Activated naive CD4-positive, alpha-beta T cell treated with anti-CD3 and anti-CD28 coated beads, Interleukin-2, amount 50 U/mL, for 24 hours (primary cell): ENCODE data around the gene MICA.
"Not testable (repeated sequence)": the region's sequence is repeated elsewhere in the genome, so short reads cannot be mapped to it uniquely, and the experiment has no call there.

Experiments used
- H3K27ac Mint-ChIP-seq: one replicate; pipeline ENCODE4 v1.8.0; 2021; ENCODE audit warnings: mild to moderate bottlenecking, mixed read lengths
- H3K27me3 Mint-ChIP-seq: one replicate; pipeline ENCODE4 v1.8.0; 2021; ENCODE audit warnings: mixed read lengths
- H3K36me3 Mint-ChIP-seq: one replicate; pipeline ENCODE4 v1.8.0; 2021; ENCODE audit warnings: mixed read lengths
- H3K4me1 Mint-ChIP-seq: one replicate; pipeline ENCODE4 v1.8.0; 2021; ENCODE audit warnings: mixed read lengths
- H3K4me3 Mint-ChIP-seq: one replicate; pipeline ENCODE4 v1.8.0; 2021; ENCODE audit warnings: mild to moderate bottlenecking, mixed read lengths
- H3K9me3 Mint-ChIP-seq: one replicate; pipeline ENCODE4 v1.8.0; 2021; ENCODE audit warnings: mixed read lengths

MICA gene

DNA sequence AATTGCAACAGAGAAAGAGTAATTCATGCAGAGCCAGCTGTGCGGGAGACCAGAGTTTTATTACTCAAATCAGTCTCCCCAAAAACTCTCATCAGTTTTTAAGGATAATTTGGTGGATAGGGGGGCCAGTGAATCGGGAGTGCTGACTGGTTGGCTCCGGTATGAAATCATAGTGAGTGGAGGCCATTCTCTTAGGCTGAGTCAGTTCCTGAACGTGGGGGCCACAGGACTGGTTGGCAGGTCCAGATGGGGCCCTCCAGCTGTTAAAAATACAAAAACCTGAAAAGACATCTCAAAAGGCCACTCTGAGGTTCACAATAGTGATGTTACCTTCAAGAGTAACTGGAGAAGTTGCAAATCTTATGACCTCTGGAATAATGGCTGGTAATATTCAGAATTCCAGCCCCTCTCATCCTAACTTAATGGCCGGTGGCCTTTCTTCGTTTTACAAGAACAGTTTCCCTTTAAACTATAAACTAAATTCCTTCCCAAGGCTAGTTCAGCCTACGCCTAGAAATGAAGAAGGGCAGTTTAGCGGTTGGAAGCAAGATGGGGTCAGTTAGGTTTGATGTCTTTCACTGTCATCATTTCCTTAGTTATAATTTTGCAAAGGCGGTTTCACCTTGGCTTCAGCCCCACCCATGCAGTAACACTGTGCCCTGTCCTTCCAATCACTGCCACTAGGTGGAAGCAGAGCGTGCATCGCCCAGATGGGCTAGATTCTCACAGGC is 6.8 kb upstream of the MICA start:
- no peak overlapping the region for H3K27ac Mint-ChIP-seq
- no peaks in the 10 kb centered on the region for H3K9me3 Mint-ChIP-seq
- H3K4me1 Mint-ChIP-seq = peaks cover 31% of the 10 kb centered on the region
- peaks cover 6% of the 10 kb centered on the region for H3K36me3 Mint-ChIP-seq
- H3K4me3 Mint-ChIP-seq = peak overlapping the region; percentile 19
- no peaks in the 10 kb centered on the region for H3K27me3 Mint-ChIP-seq

DNA sequence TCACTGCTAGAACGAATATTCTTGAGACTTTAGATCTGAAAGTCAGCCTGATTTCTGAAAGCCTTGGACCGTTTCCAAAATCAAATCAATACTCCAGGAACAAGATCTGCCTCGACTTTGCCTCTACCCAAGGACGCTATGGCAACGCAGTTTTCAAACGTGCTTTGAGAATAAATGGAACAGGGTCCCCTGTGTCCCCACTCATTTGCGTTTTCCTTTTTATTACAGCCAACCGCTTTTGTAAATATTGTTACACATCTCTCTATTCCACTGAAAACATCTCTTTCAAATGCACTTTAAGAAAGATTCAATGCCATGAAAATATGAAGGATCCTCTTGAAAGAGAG is 6.3 kb upstream of the MICA start:
- H3K36me3 Mint-ChIP-seq, H3K27ac Mint-ChIP-seq, H3K27me3 Mint-ChIP-seq, H3K9me3 Mint-ChIP-seq: not testable (repeated sequence)
- peak overlapping the region; percentile 19 for H3K4me3 Mint-ChIP-seq
- peaks cover 37% of the 10 kb centered on the region for H3K4me1 Mint-ChIP-seq

DNA sequence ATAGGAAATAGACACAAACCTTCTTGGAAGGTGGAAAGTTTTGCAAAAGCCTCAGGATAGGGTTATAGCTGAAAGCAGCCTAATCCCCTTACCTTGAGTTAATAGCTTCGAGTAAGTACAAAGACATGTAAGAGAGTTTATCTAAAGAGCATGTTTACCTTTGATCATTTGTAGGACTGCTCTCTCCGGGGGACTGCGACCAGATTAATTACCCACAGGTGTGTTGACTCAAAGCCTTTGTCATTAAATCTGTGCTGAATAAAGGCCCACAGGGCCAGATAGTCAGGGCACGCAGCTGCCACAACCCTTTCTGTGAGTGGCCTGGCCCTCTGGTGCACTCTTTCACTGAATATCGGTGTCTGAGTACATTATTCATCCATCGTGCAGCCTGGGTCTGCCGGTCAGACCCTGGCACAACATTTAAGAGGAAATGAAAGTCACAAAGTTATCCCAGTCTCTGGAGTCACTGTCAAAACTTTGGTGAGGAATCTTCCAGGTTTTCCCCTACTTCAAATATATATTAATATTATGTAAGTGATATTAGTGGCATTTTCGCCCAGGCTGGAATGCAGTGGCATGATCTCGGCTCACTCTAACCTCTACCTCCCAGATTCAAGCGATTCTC is 5.4 kb upstream of the MICA start:
- Mint-ChIP-seq H3K27ac (no peak overlapping the region), H3K36me3 (peaks cover 6% of the 10 kb centered on the region), H3K27me3 (no peaks in the 10 kb centered on the region), H3K4me1 (peaks cover 45% of the 10 kb centered on the region), H3K4me3 (peak overlapping the region; percentile 37), H3K9me3 (no peaks in the 10 kb centered on the region)

DNA sequence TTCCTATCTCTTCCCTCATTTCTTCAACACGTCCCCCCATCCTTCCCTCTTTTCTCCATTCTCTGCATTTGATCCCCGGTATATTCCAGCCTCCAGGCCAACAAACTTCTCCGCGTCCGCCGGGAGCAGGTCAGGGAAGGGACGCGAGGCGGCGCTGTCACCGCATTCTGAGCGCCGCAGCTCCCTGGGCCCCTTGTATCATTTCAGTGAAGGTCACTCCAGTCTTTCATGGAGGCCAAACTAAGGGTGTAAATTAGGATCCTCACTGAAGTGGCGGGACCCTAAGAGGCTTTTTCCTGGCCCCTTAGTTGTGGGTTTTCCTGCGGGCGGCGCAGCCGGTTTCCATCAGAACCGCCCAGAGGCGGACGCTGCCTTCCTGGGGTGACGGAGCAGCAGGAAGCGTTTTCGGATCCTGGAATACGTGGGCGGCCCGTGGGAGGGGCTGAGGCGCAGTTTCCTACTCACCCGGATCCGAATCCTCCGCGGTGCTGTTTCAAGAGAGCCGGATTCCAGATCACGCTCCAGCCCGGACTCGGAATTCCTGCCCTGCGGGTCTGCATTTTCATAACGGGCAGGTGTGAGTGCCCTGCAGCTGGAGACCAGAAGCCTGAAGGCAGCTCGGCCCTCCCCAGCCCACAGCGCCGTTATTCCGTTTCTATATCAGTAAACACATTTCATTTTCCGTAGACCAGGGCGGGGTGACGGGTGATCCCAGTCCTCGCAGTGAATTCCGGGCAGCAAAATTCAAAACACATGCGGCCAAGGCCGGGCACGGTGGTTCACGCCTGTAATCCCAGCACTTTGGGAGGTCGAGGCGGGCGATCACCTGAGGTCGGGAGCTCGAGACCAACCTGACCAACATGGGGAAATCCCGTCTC is 3.6 kb upstream of the MICA start:
- no peaks in the 10 kb centered on the region for H3K36me3 Mint-ChIP-seq
- no peaks in the 10 kb centered on the region for H3K9me3 Mint-ChIP-seq
- no peaks in the 10 kb centered on the region for H3K27me3 Mint-ChIP-seq
- H3K27ac Mint-ChIP-seq = peak overlapping the region; percentile 79
- peaks cover 56% of the 10 kb centered on the region for H3K4me1 Mint-ChIP-seq
- H3K4me3 Mint-ChIP-seq = peak overlapping the region; percentile 94

DNA sequence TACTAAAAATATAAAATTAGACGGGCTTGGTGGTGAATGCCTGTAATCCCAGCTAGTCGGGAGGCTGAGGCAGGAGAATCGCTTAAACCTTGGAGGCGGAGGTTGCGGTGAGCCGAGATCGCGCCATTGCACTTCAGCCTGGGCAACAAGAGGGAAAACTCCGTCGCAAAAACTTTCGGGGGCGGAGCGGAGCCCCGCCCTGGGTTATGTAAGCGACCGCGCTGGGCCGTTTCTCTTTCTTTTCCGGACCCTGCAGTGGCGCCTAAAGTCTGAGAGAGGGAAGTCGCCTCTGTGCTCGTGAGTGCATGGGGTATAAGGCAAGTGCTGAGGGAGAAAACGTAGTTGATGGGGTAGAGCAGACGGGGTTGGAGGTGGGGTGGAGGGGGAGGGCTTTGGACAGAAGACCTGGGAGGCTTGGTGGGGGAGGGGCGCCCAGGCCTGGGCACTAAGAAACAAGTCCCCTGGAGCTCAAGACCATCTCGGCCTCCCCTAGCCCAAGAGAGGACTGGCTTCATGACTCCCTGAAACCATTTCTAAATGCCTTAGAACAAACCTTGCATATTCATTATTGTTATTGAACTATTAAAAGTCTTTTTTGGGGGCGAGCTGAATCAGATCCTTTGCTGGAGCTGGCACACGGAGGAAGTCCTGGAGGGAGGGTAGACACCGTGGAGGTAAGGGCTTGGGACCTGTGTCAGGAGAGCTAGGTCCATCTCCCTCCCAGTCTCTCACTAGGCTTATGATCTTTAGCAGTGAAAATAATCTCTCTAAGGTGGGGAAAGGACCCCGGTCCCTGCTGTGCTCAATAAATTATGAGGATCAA is 2.7 kb upstream of the MICA start:
- H3K4me3 Mint-ChIP-seq = peak overlapping the region; percentile 94
- no peaks in the 10 kb centered on the region for H3K36me3 Mint-ChIP-seq
- no peaks in the 10 kb centered on the region for H3K27me3 Mint-ChIP-seq
- no peaks in the 10 kb centered on the region for H3K9me3 Mint-ChIP-seq
- peak overlapping the region; percentile 67 for H3K27ac Mint-ChIP-seq
- H3K4me1 Mint-ChIP-seq = peaks cover 61% of the 10 kb centered on the region

DNA sequence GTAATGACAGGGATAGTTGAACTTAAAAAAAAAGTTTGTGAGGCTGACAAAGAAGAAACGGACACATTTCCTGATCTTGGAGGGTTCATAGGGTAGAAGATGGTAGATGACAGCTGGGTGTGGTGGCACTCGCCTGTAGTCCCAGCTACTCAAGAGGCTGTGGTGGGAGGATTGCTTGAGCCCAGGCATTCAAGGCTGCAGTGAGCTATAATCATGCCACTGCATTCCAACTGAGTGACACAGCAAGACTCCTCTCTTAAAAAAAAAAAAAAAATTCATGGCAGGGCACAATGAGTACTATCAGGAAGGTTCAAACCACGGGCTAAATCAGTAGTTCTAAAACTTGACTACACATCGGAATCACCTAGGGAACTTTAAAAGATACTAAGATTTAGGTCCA is 2.0 kb upstream of the MICA start:
- H3K4me3 Mint-ChIP-seq = peak overlapping the region; percentile 94
- H3K36me3 Mint-ChIP-seq = no peaks in the 10 kb centered on the region
- H3K4me1 Mint-ChIP-seq = peaks cover 68% of the 10 kb centered on the region

DNA sequence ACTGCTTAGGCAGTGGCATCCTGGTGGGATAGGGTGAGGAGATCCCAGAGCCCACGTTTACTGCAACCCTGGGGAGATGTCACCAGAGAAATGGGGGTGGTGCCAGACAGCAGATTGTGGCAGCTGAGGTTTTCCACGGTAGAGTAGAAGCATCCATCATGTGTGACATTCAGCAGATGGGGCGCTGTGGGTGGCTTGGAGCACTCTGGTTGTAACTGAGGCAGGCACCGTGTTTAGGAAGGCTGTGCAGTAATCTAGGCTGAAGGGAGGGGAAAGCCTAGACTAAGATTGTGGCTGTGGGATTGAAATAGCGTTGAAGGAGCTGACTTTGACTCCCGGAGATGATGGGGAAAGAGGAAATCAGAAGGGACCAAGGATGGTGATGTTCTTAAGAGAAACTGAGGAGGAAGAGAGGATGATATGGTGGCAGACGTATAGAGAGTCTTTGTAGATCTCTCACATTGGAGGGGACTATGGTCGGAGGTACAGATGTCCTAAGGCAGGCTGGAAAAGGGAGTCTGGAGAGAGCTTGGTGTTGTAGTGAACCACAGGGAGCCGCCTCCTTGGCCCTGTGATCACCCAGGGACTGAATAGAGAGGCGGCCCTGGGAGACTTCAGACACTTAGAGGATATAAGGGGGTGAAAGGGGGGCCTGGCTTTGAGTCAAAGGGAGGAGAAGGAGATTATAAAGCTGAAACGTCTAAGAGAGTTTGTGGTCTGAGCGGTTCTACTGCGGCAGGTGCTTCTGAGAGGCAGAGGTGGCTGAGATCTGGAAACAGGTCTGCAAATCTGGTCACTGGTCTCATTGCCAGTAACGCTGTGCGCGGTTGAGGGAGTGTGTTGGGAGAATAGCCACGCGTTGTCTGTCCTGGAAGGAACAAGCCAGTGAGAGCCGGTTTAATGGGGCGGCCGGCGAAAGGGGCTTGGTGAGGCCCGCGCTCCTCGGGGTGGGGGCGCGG is 792 bp upstream of the MICA start:
- Mint-ChIP-seq H3K9me3 (no peaks in the 10 kb centered on the region), H3K36me3 (no peaks in the 10 kb centered on the region), H3K27ac (peak overlapping the region; percentile 56), H3K27me3 (no peaks in the 10 kb centered on the region), H3K4me3 (peak overlapping the region; percentile 94), H3K4me1 (peaks cover 72% of the 10 kb centered on the region)

More for the DNA sequence above, 2.0 kb upstream of the MICA start:
- Mint-ChIP-seq H3K27ac (peak overlapping the region; percentile 23), H3K9me3 (no peaks in the 10 kb centered on the region), H3K27me3 (no peaks in the 10 kb centered on the region)

DNA sequence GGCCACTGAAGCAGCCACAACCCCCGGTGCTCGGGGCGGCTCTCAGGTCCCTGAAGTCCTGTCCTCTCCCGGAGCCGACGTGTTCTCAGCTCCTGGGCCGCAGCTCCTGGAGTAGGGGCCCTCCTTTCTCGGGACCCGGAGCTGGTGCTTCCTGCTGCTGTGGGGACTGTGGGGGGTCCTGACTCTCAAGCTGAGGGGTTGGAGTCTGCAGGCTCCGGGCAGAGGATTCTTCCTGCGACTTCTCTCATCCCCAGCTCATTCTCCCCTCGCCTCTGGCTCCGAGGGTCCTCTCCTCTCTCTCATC is 618 bp downstream of the MICA start:
- H3K27ac Mint-ChIP-seq = peak overlapping the region; percentile 85
- H3K4me1 Mint-ChIP-seq = peaks cover 80% of the 10 kb centered on the region
- H3K36me3 Mint-ChIP-seq, H3K9me3 Mint-ChIP-seq, H3K27me3 Mint-ChIP-seq: not testable (repeated sequence)
- peak overlapping the region; percentile 94 for H3K4me3 Mint-ChIP-seq

DNA sequence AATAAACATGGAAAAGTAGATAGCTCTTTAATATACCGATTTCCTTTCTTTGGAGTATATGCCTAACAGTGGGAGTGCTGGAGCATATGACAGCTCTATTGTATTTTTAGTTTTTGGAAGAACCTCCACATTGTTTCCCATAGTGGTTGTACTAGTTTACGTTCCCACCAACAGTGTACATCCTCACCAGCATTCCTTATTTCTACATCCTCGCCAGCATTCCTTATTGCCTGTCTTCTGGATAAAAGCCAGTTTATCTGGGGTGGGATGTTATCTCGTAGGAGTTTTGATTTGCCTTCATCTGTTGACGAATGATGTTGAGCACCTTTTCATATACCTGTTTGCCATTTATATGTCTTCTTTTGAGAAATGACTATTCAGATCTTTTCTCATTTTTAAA is 2.6 kb downstream of the MICA start:
- Mint-ChIP-seq H3K27me3 (no peaks in the 10 kb centered on the region), H3K4me3 (peak overlapping the region; percentile 31), H3K27ac (no peak overlapping the region), H3K36me3 (peaks cover 3% of the 10 kb centered on the region), H3K9me3 (no peaks in the 10 kb centered on the region), H3K4me1 (peaks cover 81% of the 10 kb centered on the region)

DNA sequence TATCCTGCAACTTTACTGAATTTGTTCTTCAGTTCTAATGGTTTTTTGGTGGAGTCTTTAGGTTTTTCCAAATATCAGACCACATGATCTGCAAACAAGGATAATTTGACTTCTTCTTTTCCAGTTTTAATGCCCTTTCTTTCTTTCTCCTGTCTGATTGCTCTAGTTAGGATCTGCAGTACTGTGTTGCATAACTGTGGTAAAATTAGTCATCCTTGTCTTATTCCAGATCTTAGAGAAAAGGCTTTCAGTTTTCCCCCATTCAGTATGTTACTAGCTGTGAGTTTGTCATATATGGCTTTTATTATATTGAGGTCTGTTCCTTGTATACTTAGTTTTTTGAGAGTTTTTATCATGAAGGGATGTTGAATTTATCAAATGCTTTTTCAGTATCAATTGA is 4.3 kb downstream of the MICA start:
- H3K9me3 Mint-ChIP-seq = no peaks in the 10 kb centered on the region
- H3K4me1 Mint-ChIP-seq = peaks cover 64% of the 10 kb centered on the region
- no peaks in the 10 kb centered on the region for H3K27me3 Mint-ChIP-seq
- peaks cover 3% of the 10 kb centered on the region for H3K36me3 Mint-ChIP-seq
- H3K27ac Mint-ChIP-seq = no peak overlapping the region
- no peak overlapping the region for H3K4me3 Mint-ChIP-seq

DNA sequence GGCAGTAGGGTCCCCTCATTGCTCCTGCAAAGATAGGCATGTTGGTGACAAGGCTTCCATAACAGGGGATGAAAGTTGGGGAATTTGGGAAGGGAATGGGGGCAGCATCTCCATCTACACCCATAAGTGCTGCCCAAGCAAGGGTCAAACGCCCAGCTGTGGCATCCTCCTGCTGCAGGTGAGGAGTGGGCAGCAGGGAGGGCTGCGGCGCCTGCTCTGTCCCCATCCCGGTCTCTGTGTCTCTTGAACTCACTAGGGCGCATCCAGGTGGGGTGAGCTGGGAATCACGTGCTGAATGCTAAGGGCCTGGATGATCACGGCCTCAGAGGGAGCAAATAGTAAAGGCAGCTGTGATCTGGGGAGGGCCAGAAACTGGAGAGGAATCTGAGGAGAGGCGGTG is 9.1 kb downstream of the MICA start:
- Mint-ChIP-seq H3K36me3 (peaks cover 14% of the 10 kb centered on the region), H3K27me3 (no peaks in the 10 kb centered on the region), H3K4me3 (no peak overlapping the region), H3K27ac (no peak overlapping the region), H3K4me1 (peaks cover 29% of the 10 kb centered on the region), H3K9me3 (no peaks in the 10 kb centered on the region)

DNA sequence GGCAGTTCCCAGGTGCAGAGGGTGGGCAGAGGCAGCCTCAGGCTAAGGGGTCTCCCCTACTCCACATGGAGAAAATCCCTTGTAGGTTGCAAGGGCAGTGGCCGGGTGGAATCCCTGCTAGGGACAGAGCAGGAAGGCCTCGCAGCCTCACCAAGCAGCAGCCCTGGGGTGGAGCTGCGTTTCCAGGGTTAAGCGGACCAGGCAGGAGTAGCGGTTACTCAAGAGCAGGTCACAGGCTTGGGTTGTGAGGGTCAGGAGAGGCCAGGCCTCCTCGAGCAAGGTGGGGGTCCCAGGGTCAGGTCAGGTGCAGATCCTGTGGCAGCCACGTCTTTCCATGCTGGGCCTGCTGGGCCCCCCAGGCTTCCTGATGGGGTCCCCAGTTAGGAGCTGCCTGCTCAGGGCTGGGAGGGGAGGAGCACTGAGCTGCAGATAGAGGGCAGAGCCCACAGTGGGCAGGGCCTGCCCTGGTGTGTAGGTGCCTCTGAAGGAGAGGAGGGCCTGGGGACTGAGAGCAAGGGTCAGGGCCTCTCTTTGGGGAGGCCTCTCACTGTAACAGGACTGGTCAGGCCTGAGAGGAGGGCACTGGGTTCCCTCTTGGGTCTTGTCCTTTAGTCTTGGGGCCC is 10.9 kb downstream of the MICA start:
- Mint-ChIP-seq H3K27ac (peak overlapping the region; percentile 59), H3K4me1 (peaks cover 14% of the 10 kb centered on the region), H3K36me3 (peaks cover 14% of the 10 kb centered on the region)
- H3K27me3 Mint-ChIP-seq, H3K9me3 Mint-ChIP-seq, H3K4me3 Mint-ChIP-seq: not testable (repeated sequence)

DNA sequence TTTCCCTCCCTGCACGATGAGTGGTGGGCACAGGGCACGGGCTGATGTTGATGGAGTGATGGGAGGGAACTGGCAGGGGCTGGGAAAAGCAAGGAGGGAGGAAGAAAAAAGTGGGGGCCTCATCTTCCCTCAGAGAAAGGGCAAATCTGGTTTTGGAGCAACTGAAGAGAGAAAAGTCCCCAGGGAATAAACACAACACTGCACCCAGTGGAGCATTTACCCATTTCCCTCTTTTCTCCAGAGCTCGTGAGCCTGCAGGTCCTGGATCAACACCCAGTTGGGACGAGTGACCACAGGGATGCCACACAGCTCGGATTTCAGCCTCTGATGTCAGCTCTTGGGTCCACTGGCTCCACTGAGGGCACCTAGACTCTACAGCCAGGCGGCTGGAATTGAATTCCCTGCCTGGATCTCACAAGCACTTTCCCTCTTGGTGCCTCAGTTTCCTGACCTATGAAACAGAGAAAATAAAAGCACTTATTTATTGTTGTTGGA is 11.4 kb downstream of the MICA start:
- peaks cover 14% of the 10 kb centered on the region for H3K36me3 Mint-ChIP-seq
- no peaks in the 10 kb centered on the region for H3K27me3 Mint-ChIP-seq
- H3K4me1 Mint-ChIP-seq = peaks cover 10% of the 10 kb centered on the region
- H3K27ac Mint-ChIP-seq = peak overlapping the region; percentile 59
- no peak overlapping the region for H3K4me3 Mint-ChIP-seq
- no peaks in the 10 kb centered on the region for H3K9me3 Mint-ChIP-seq

DNA sequence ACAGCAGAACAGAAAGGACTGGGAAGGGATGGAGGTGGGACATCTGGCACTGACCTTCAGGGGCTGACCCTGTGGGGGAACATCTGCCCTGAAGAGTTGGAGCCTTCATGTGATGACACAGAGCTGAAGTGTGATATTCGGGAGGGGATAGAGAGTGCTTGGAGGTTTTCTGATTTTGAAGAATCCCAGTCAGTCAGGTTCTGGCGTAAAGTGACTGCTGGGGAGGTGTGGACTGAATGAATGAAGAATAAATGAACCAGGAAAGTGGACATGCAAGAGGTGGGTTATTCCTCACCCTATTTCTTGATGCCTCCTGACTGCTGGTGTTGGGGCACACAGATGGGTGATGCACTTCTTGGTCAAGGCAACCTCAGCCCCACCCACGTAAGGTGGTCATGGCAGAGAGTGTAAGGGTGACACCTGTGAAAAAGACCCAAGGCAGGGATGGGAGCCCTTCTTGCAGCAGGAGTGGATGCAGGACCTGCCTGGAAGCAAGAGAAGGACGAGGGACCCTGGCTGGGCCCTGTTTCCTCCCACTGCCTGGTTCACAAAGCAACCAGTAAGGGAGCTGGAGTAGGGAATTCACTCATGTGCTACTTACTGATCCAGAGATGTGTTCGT is 13.1 kb downstream of the MICA start:
- Mint-ChIP-seq H3K9me3 (no peaks in the 10 kb centered on the region), H3K36me3 (peaks cover 11% of the 10 kb centered on the region), H3K4me1 (peaks cover 3% of the 10 kb centered on the region), H3K27me3 (no peaks in the 10 kb centered on the region), H3K4me3 (no peak overlapping the region), H3K27ac (peak overlapping the region; percentile 21)
